SU-DHL-6 (cell line): ENCODE measurements around the gene TMC3.

ENCODE experiments used
- H2AFZ ChIP-seq: fragments of 200-600 bp; sonication (generic); 2 replicates; pipeline ENCODE4 v1.6.1; 2014; ENCODE audit warnings: low read depth, mild to moderate bottlenecking, moderate library complexity, mixed read lengths, antibody characterized with exemption, low read length; ENCODE audit not compliant: severe bottlenecking
- H3F3A ChIP-seq: fragments of 200-600 bp; shearing (Covaris generic); 2 replicates; pipeline ENCODE4 v1.6.0; 2016; ENCODE audit warnings: antibody characterized with exemption, mild to moderate bottlenecking; ENCODE audit not compliant: insufficient read depth
- H3K27ac ChIP-seq: fragments of 200-600 bp; sonication (generic); 2 replicates; pipeline ENCODE4 v1.5.1; 2016; ENCODE audit warnings: low read depth, mild to moderate bottlenecking, low read length, moderate library complexity, mixed read lengths
- H3K27me3 ChIP-seq: fragments of 200-600 bp; sonication (generic), shearing (Covaris generic); 2 replicates; pipeline ENCODE4 v1.6.0; 2014; ENCODE audit warnings: mild to moderate bottlenecking, low read length
- H3K36me3 ChIP-seq: fragments of 200-600 bp; sonication (generic); 2 replicates; pipeline ENCODE4 v1.6.1; 2014; ENCODE audit warnings: mild to moderate bottlenecking, low read length, mixed read lengths
- H3K4me2 ChIP-seq: fragments of 300-600, 200-600 bp; shearing (Covaris generic), sonication (generic); 2 replicates; pipeline ENCODE4 v1.6.0; 2014; ENCODE audit warnings: low read length, low read depth, mild to moderate bottlenecking; ENCODE audit not compliant: poor library complexity, severe bottlenecking
- H3K4me3 ChIP-seq: fragments of 200-600 bp; sonication (generic); 2 replicates; pipeline ENCODE4 v1.5.1; 2014; ENCODE audit warnings: antibody characterized with exemption, low read length, mild to moderate bottlenecking, mixed read lengths; ENCODE audit not compliant: insufficient read depth, poor library complexity, severe bottlenecking
- H3K79me2 ChIP-seq: fragments of 200-600 bp; sonication (generic); 2 replicates; pipeline ENCODE4 v1.6.1; 2014; ENCODE audit warnings: mild to moderate bottlenecking, low read length, moderate library complexity; ENCODE audit not compliant: insufficient read depth
- H3K9ac ChIP-seq: fragments of 200-600 bp; sonication (generic); 2 replicates; pipeline ENCODE4 v1.7.0; 2014; ENCODE audit warnings: mild to moderate bottlenecking, low read length
- H3K9me2 ChIP-seq: fragments of 200-600 bp; sonication (generic); replicated peaks from 2 replicates; pipeline ENCODE4 v1.6.1; 2014; ENCODE audit warnings: low read length; ENCODE audit not compliant: insufficient read depth
- H3K9me3 ChIP-seq: fragments of 200-600 bp; sonication (generic); 2 replicates; pipeline ENCODE4 v1.6.1; 2014; ENCODE audit warnings: low read length, mixed read lengths; ENCODE audit not compliant: insufficient read depth
- H4K20me1 ChIP-seq: fragments of 200-600 bp; sonication (generic); 2 replicates; pipeline ENCODE4 v1.6.1; 2014; ENCODE audit warnings: low read depth, mild to moderate bottlenecking, antibody characterized with exemption, low read length, moderate library complexity, mixed read lengths
- EZH2phosphoT487 ChIP-seq: fragments of 200-600 bp; sonication (generic), shearing (Covaris generic); conservative IDR thresholded peaks from 2 replicates; pipeline ENCODE4 v1.6.1; 2018; ENCODE audit warnings: mild to moderate bottlenecking, antibody characterized with exemption, low read length, moderate library complexity, mixed read lengths
- TF ChIP-seq, protein P1 (sequence below): fragments of 200-600 bp; sonication (generic); IDR thresholded peaks from one replicate; pipeline ENCODE4 v1.5.1; 2017; ENCODE audit warnings: antibody characterized with exemption, mild to moderate bottlenecking, low read length, moderate library complexity; ENCODE audit not compliant: insufficient read depth, poor library complexity, severe bottlenecking

Gene TMC3

GRCh38 chr15:81411969-81412633, 38.1 kb upstream of the TMC3 start:
- Histone ChIP-seq H3K9me3 (no peaks in the 10 kb centered on the region), H3K36me3 (no peaks in the 10 kb centered on the region), H3K4me2 (no peak overlapping the region), H3F3A (no peaks in the 10 kb centered on the region), H3K9ac (no peak overlapping the region), H2AFZ (no peak overlapping the region), H3K4me3 (no peak overlapping the region), H3K9me2 (no peaks in the 10 kb centered on the region), H3K27ac (no peak overlapping the region), H3K27me3 (no peaks in the 10 kb centered on the region), H3K79me2 (no peaks in the 10 kb centered on the region), H4K20me1 (no peaks in the 10 kb centered on the region)
- TF ChIP-seq, protein P1, sequence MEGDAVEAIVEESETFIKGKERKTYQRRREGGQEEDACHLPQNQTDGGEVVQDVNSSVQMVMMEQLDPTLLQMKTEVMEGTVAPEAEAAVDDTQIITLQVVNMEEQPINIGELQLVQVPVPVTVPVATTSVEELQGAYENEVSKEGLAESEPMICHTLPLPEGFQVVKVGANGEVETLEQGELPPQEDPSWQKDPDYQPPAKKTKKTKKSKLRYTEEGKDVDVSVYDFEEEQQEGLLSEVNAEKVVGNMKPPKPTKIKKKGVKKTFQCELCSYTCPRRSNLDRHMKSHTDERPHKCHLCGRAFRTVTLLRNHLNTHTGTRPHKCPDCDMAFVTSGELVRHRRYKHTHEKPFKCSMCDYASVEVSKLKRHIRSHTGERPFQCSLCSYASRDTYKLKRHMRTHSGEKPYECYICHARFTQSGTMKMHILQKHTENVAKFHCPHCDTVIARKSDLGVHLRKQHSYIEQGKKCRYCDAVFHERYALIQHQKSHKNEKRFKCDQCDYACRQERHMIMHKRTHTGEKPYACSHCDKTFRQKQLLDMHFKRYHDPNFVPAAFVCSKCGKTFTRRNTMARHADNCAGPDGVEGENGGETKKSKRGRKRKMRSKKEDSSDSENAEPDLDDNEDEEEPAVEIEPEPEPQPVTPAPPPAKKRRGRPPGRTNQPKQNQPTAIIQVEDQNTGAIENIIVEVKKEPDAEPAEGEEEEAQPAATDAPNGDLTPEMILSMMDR = no peak
- TF ChIP-seq EZH2phosphoT487 = no peak

DNA sequence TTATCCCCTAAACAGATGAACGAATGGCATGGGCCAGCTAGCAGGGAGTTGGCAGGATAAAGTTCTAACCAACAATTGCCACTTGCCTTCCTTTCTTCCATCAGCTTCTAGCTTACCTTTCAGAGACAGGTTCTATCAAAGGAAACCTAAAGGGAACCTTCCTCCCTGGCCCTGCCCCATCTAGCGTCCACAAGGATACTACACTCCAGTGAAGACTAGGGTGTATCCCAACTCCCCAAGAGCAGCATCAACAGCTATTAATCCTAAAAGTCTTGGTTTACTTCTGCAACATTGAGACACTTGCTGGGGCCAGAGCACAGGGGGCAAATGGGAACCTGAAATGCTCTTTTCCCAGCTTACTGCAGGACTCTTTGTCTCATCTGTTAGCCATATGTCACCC, 37.0 kb upstream of the TMC3 start:
- H3K36me3 ChIP-seq = no peaks in the 10 kb centered on the region
- H3F3A ChIP-seq = no peaks in the 10 kb centered on the region
- no peak overlapping the region for H3K4me3 ChIP-seq
- H3K79me2 ChIP-seq = no peaks in the 10 kb centered on the region
- TF ChIP-seq, protein P1 = no peak
- no peak for TF ChIP-seq EZH2phosphoT487
- no peaks in the 10 kb centered on the region for H3K9me2 ChIP-seq
- no peak overlapping the region for H3K27ac ChIP-seq
- H2AFZ ChIP-seq = no peak overlapping the region
- no peak overlapping the region for H3K9ac ChIP-seq
- no peak overlapping the region for H3K4me2 ChIP-seq
- no peaks in the 10 kb centered on the region for H4K20me1 ChIP-seq
- no peaks in the 10 kb centered on the region for H3K27me3 ChIP-seq
- H3K9me3 ChIP-seq = no peaks in the 10 kb centered on the region

- Histone ChIP-seq H3K36me3 (no peaks in the 10 kb centered on the region), H3K4me3 (no peak overlapping the region), H3K9me3 (no peaks in the 10 kb centered on the region), H3K79me2 (no peaks in the 10 kb centered on the region), H3K9me2 (no peaks in the 10 kb centered on the region), H3K4me2 (no peak overlapping the region), H3K9ac (no peak overlapping the region), H2AFZ (no peak overlapping the region), H3F3A (no peaks in the 10 kb centered on the region), H3K27me3 (no peaks in the 10 kb centered on the region), H3K27ac (no peak overlapping the region), H4K20me1 (no peaks in the 10 kb centered on the region)
- TF ChIP-seq, protein P1 = peak; percentile 35
- TF ChIP-seq EZH2phosphoT487 = no peak
Measured at GRCh38 chr15:81410318-81410753, 36.3 kb upstream of the TMC3 start.
